Endodermal cell (in vitro differentiated cells): ENCODE measurements around the gene C3. TPM values are rescaled to one million over a fixed set of nuclear protein-coding genes. Genes with fewer than 3 reads are reported as not detected.

ENCODE experiments used
- DNase-seq: peaks from one replicate; pipeline ENCODE4 v3.0.0-alpha.2; 2017
- H3K27ac ChIP-seq: 2 replicates; pipeline ENCODE4 v1.5.1; 2013; ENCODE audit warnings: mild to moderate bottlenecking, low read depth, low read length, moderate library complexity
- H3K27me3 ChIP-seq: 2 replicates; pipeline ENCODE4 v1.6.1; 2013; ENCODE audit warnings: mild to moderate bottlenecking, low read length, moderate library complexity; ENCODE audit not compliant: insufficient read depth, control insufficient read depth, poor library complexity, severe bottlenecking
- H3K36me3 ChIP-seq: 2 replicates; pipeline ENCODE4 v1.7.0; 2013; ENCODE audit warnings: mild to moderate bottlenecking, low read length, moderate library complexity; ENCODE audit not compliant: control insufficient read depth, insufficient read depth
- H3K4me1 ChIP-seq: one replicate; pipeline ENCODE4 v1.7.0; 2013; ENCODE audit warnings: low read length; ENCODE audit not compliant: control insufficient read depth, insufficient read depth
- H3K4me3 ChIP-seq: 2 replicates; pipeline ENCODE4 v1.5.1; 2013; ENCODE audit warnings: mild to moderate bottlenecking, low read length, moderate library complexity
- H3K9ac ChIP-seq: 2 replicates; pipeline ENCODE4 v1.6.1; 2013; ENCODE audit warnings: mild to moderate bottlenecking, low read length, moderate library complexity; ENCODE audit not compliant: poor library complexity, severe bottlenecking; ENCODE audit errors: extremely low read depth
- H3K9me3 ChIP-seq: 2 replicates; pipeline ENCODE4 v1.6.1; 2013; ENCODE audit warnings: mild to moderate bottlenecking, low read length, moderate library complexity; ENCODE audit not compliant: control insufficient read depth
- H3K27ac Mint-ChIP-seq: 2 replicates; pipeline ENCODE4 v1.8.0; 2020; ENCODE audit warnings: mixed read lengths
- H3K27me3 Mint-ChIP-seq: 2 replicates; pipeline ENCODE4 v1.8.0; 2021; ENCODE audit warnings: mild to moderate bottlenecking, mixed read lengths; ENCODE audit not compliant: insufficient read depth
- H3K36me3 Mint-ChIP-seq: 2 replicates; pipeline ENCODE4 v1.8.0; 2020; ENCODE audit warnings: low read depth, mixed read lengths
- H3K4me1 Mint-ChIP-seq: 2 replicates; pipeline ENCODE4 v1.8.0; 2020; ENCODE audit warnings: mixed read lengths
- H3K4me3 Mint-ChIP-seq: 2 replicates; pipeline ENCODE4 v1.8.0; 2020; ENCODE audit warnings: mild to moderate bottlenecking, moderate library complexity, mixed read lengths
- H3K9me3 Mint-ChIP-seq: 2 replicates; pipeline ENCODE4 v1.8.0; 2020; ENCODE audit warnings: mild to moderate bottlenecking, mixed read lengths
- CTCF ChIP-seq: fragments of 200-600 bp; sonication (generic); conservative IDR thresholded peaks from 2 replicates; pipeline ENCODE4 v1.5.0; 2021; ENCODE audit warnings: antibody characterized with exemption, mild to moderate bottlenecking
- WGBS, 2 experiments: methylation state at CpG; one replicate each; pipeline versions ENCODE4 v1.1.5 to v1.1.7; 2013; ENCODE audit warnings: missing lambda C conversion rate in 2 of 2, mixed read lengths in 1 of 2; ENCODE audit not compliant: insufficient coverage in 1 of 2, insufficient read length in 1 of 2; 5-methylcytosine and 5-hydroxymethylcytosine counted together
- total RNA-seq, 2 donors: library from RNA; stranded (reverse); fragmentation: NEBNext Ultra II Directional in 1 of 2; extraction: Animal tissue kit (Norgen Biotek cat#: 25700) in 1 of 2; gene quantifications; 2 replicates in 1 of 2; 3 replicates in 1 of 2; pipeline ENCODE4 v1.2.1, GENCODE V29; 2021

The C3 gene
- total RNA-seq, 2 donors from 2014 or later: 13.7 to 23.5 TPM

- Histone ChIP-seq H3K9me3 (peaks cover 5% of the 10 kb centered on the region), H3K4me3 (no peak overlapping the region), H3K36me3 (no peaks in the 10 kb centered on the region), H3K27me3 (peaks cover 8% of the 10 kb centered on the region), H3K9ac (no peak overlapping the region), H3K27ac (no peak overlapping the region), H3K4me1 (no peaks in the 10 kb centered on the region)
- no peak for DNase-seq
- no peak overlapping the region for H3K4me3 Mint-ChIP-seq
- H3K4me1 Mint-ChIP-seq: peaks cover 9% of the 10 kb centered on the region
- H3K27ac Mint-ChIP-seq: no peak overlapping the region
- no peaks in the 10 kb centered on the region for H3K36me3 Mint-ChIP-seq
- peaks cover 28% of the 10 kb centered on the region for H3K27me3 Mint-ChIP-seq
- no peak for TF ChIP-seq CTCF
- H3K9me3 Mint-ChIP-seq: peaks cover 10% of the 10 kb centered on the region
- WGBS, 2 experiments: 79 to 81% methylated on average over 11 of the region's 11 CpGs
These were observed 5.5 kb downstream of the C3 start for GRCh38 chr19:6714749-6715555.

- H3K4me1 ChIP-seq: no peaks in the 10 kb centered on the region
- H3K36me3 ChIP-seq: no peaks in the 10 kb centered on the region
- no peak for TF ChIP-seq CTCF
- peaks cover 9% of the 10 kb centered on the region for H3K4me1 Mint-ChIP-seq
- H3K4me3 Mint-ChIP-seq: no peak overlapping the region
- H3K9ac ChIP-seq: no peak overlapping the region
- peak; percentile 38 for DNase-seq
- no peaks in the 10 kb centered on the region for H3K36me3 Mint-ChIP-seq
- H3K9me3 ChIP-seq: peaks cover 5% of the 10 kb centered on the region
- WGBS, 2 experiments: 80 to 85% methylated on average over 13 to 22 of the region's 24 CpGs
- H3K27me3 ChIP-seq: peaks cover 10% of the 10 kb centered on the region
- H3K27ac Mint-ChIP-seq: no peak overlapping the region
- no peak overlapping the region for H3K4me3 ChIP-seq
- no peak overlapping the region for H3K27ac ChIP-seq
- peaks cover 10% of the 10 kb centered on the region for H3K9me3 Mint-ChIP-seq
- H3K27me3 Mint-ChIP-seq: peaks cover 37% of the 10 kb centered on the region
These were observed 6.4 kb downstream of the C3 start for GRCh38 chr19:6713773-6714692.

- Mint-ChIP-seq H3K4me3 (no peak overlapping the region), H3K27me3 (peaks cover 43% of the 10 kb centered on the region), H3K36me3 (no peaks in the 10 kb centered on the region), H3K9me3 (peaks cover 8% of the 10 kb centered on the region), H3K27ac (no peak overlapping the region), H3K4me1 (peaks cover 9% of the 10 kb centered on the region)
- Histone ChIP-seq H3K27ac (no peak overlapping the region), H3K27me3 (peaks cover 10% of the 10 kb centered on the region), H3K9me3 (peaks cover 5% of the 10 kb centered on the region), H3K36me3 (no peaks in the 10 kb centered on the region), H3K9ac (no peak overlapping the region), H3K4me1 (no peaks in the 10 kb centered on the region), H3K4me3 (no peak overlapping the region)
- WGBS, 2 experiments: 91% methylated on average over 8 to 20 of the region's 20 CpGs
- no peak for TF ChIP-seq CTCF
- no peak for DNase-seq
These were observed 7.5 kb downstream of the C3 start for GRCh38 chr19:6712692-6713670.
